Effector memory CD4-positive, alpha-beta T cell (primary cell): ENCODE data around the gene IGF2.
A peak's percentile ranks its signal among the peaks of the same experiment; 100 is the strongest.

Source experiments
- DNase-seq, 3 donors: peaks; one replicate each; pipeline ENCODE4 v3.0.0-alpha.2; 2020
- H3K27ac ChIP-seq: 2 replicates; pipeline ENCODE4 v1.7.0; 2013; ENCODE audit warnings: mild to moderate bottlenecking, low read length, moderate library complexity; ENCODE audit not compliant: insufficient read depth, poor library complexity, severe bottlenecking
- H3K27me3 ChIP-seq: replicated peaks from 2 replicates; pipeline ENCODE4 v1.7.0; 2013; ENCODE audit warnings: mild to moderate bottlenecking, low read length; ENCODE audit not compliant: insufficient read depth, control insufficient read depth, poor library complexity, severe bottlenecking
- H3K36me3 ChIP-seq: 2 replicates; pipeline ENCODE4 v1.7.0; 2013; ENCODE audit warnings: mild to moderate bottlenecking, low read length, moderate library complexity; ENCODE audit not compliant: control insufficient read depth, insufficient read depth
- H3K4me1 ChIP-seq: 2 replicates; pipeline ENCODE4 v1.7.0; 2013; ENCODE audit warnings: low read length, mild to moderate bottlenecking; ENCODE audit not compliant: control insufficient read depth, insufficient read depth, poor library complexity, severe bottlenecking
- H3K4me3 ChIP-seq: 2 replicates; pipeline ENCODE4 v1.7.0; 2013; ENCODE audit warnings: low read length, low read depth, mild to moderate bottlenecking; ENCODE audit not compliant: insufficient read depth, poor library complexity, severe bottlenecking
- H3K9me3 ChIP-seq: 2 replicates; pipeline ENCODE4 v1.7.0; 2013; ENCODE audit warnings: mild to moderate bottlenecking, low read length, moderate library complexity; ENCODE audit not compliant: control insufficient read depth
- total RNA-seq, 3 donors: gene quantifications; one replicate each; lab custom pipeline; 2026; lab: John Stamatoyannopoulos, UW

IGF2 gene, protein sequence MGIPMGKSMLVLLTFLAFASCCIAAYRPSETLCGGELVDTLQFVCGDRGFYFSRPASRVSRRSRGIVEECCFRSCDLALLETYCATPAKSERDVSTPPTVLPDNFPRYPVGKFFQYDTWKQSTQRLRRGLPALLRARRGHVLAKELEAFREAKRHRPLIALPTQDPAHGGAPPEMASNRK
- 0 reads per million in 3 donors for total RNA-seq

DNA sequence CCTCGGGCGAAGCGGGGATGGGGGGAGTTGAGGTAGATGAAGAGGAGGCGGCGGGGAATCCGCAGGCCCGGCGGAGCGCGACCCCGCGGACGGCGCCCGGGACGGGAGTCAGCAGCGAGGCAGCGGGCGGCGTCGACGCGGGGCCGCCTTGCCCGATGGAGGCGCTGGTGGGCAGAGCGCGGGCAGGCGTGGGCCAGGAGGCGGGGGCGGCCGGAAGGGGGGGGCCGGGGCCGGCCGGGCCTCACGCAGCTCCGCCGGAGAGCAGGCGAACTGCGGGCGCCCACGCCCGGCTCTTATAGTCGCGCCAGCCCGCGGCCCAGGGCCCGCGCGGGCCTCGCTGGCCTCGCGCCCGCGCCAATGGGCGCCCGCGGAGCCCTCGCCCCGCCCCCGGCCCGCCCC lies at the start of gene IGF2:
TSS of gene IGF2 (minus strand) at position 267 of the 399 bp plus-strand sequence. CDS start 3,866 bp downstream, outside the sequence.
- H3K9me3 ChIP-seq, result no peaks in the 10 kb centered on the region
- peaks cover 28% of the 10 kb centered on the region for H3K4me1 ChIP-seq
- peak within 1 kb of the TSS; percentile 49 for H3K4me3 ChIP-seq
- H3K27ac ChIP-seq, result no peak within 1 kb of the TSS
- peaks cover 68% of the 10 kb centered on the region for H3K27me3 ChIP-seq
- DNase-seq, result no peak
- H3K36me3 ChIP-seq, result no peaks in the 10 kb centered on the region

- no peak for DNase-seq
- no peak overlapping the region for H3K4me3 ChIP-seq
- H3K9me3 ChIP-seq, result no peaks in the 10 kb centered on the region
- H3K4me1 ChIP-seq, result peaks cover 2% of the 10 kb centered on the region
- no peaks in the 10 kb centered on the region for H3K36me3 ChIP-seq
- H3K27me3 ChIP-seq, result no peaks in the 10 kb centered on the region
- H3K27ac ChIP-seq, result no peak overlapping the region
Observed at GRCh38 chr11:2188745-2189144, 49.6 kb upstream of the IGF2 start.

DNA sequence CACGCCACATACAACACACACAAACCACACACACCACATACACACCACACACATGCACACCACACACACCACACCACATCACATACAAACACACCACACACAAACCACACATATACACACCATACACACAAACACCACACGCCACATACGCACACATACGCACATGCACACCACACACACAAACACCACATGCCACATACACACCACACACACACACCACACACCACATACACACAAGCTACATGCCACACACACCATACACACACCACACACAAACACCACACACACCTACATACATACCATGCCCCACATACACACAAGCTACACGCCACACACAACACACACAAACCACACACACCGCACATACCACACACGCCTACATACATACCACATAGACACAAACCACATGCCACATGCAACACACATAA lies 48.1 kb upstream of the IGF2 start:
- Histone ChIP-seq H3K36me3 (no peaks in the 10 kb centered on the region), H3K27ac (no peak overlapping the region), H3K4me1 (peaks cover 2% of the 10 kb centered on the region), H3K27me3 (no peaks in the 10 kb centered on the region), H3K4me3 (no peak overlapping the region), H3K9me3 (no peaks in the 10 kb centered on the region)
- no peak for DNase-seq

GRCh38 chr11:2186669-2187279 lies 47.6 kb upstream of the IGF2 start:
- H3K4me1 ChIP-seq, result peaks cover 2% of the 10 kb centered on the region
- no peaks in the 10 kb centered on the region for H3K9me3 ChIP-seq
- no peaks in the 10 kb centered on the region for H3K36me3 ChIP-seq
- DNase-seq, result peak in 1 of 3 donors; percentile 12
- no peak overlapping the region for H3K4me3 ChIP-seq
- no peak overlapping the region for H3K27ac ChIP-seq
- H3K27me3 ChIP-seq, result no peaks in the 10 kb centered on the region

- Histone ChIP-seq H3K4me1 (peaks cover 2% of the 10 kb centered on the region), H3K36me3 (no peaks in the 10 kb centered on the region), H3K27ac (no peak overlapping the region), H3K4me3 (no peak overlapping the region), H3K27me3 (no peaks in the 10 kb centered on the region), H3K9me3 (no peaks in the 10 kb centered on the region)
- no peak for DNase-seq
Observed at GRCh38 chr11:2185324-2186085, 46.3 kb upstream of the IGF2 start.

DNA sequence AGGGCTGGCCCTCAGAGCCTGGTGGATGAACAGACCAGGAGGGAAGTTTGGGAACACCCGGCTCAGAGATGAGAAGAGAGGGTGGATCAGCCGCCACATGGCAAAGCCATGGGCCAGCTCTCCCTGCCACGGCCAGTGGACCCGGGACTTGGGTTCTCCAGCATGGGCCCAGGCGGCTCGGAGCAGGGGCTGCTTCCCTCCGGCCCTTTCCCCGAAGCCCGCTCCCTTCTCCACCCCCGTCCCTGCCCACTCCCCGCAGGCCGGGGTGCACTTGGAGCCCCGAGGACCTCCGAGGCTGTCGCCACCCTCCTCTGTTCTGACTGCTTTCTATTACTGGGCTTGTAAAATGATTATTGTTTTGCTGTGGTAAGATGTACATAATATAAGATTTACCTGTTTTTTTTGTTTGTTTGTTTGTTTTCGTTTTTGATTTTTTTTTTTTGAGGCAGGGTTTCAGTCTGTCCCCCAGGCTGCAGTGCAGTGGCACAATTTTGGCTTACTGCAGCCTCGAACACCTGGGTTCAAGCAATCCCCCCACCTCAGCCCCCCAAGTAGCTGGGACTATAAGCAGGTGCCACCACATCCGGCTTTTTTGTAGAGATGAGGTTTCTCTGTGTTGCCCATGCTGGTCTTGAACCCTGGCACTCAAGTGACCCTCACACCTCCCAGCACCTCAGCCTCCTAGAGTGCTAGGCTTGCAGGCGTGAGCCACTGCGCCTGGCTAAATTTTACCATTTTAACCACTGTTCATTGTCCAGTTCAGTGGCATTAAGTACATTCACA lies 43.7 kb upstream of the IGF2 start:
- Histone ChIP-seq H3K36me3 (no peaks in the 10 kb centered on the region), H3K9me3 (no peaks in the 10 kb centered on the region), H3K27ac (no peak overlapping the region), H3K4me1 (peaks cover 2% of the 10 kb centered on the region), H3K4me3 (no peak overlapping the region), H3K27me3 (no peaks in the 10 kb centered on the region)
- DNase-seq, result no peak

- Histone ChIP-seq H3K27ac (no peak overlapping the region), H3K36me3 (no peaks in the 10 kb centered on the region), H3K9me3 (no peaks in the 10 kb centered on the region), H3K27me3 (no peaks in the 10 kb centered on the region), H3K4me1 (peaks cover 2% of the 10 kb centered on the region), H3K4me3 (no peak overlapping the region)
- no peak for DNase-seq
Observed at GRCh38 chr11:2182075-2182474, 42.9 kb upstream of the IGF2 start.

DNA sequence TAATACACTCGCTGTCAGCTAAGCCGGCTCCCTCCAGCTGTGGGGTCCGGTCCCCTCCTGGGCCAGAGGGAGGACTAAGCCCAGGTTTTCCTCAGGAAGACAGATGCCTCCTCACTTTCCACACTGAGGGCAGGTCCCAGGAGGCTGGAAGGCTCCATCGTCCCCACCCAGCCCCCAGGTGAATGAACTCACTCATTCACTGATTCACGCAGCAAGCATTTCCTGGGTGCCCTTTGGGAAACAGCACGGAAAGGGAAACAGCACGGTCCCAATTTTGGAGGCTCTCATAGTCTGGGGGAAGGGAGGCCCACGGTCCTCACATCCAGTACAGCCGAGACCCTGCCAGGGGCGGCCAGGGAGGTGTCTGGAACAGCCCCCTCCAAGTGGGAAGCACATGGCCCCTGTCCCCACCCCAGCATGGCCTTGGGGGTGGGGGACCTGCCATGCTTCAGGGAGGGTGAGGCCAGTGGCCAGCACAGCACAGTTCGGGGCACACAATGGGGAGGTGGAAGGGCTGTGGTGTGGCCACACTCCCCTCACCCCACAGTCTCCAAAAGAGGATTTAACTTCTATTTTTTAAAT lies 41.7 kb upstream of the IGF2 start:
- no peaks in the 10 kb centered on the region for H3K27me3 ChIP-seq
- no peaks in the 10 kb centered on the region for H3K4me1 ChIP-seq
- no peak overlapping the region for H3K27ac ChIP-seq
- DNase-seq, result no peak
- H3K9me3 ChIP-seq, result no peaks in the 10 kb centered on the region
- H3K36me3 ChIP-seq, result no peaks in the 10 kb centered on the region
- H3K4me3 ChIP-seq, result no peak overlapping the region

DNA sequence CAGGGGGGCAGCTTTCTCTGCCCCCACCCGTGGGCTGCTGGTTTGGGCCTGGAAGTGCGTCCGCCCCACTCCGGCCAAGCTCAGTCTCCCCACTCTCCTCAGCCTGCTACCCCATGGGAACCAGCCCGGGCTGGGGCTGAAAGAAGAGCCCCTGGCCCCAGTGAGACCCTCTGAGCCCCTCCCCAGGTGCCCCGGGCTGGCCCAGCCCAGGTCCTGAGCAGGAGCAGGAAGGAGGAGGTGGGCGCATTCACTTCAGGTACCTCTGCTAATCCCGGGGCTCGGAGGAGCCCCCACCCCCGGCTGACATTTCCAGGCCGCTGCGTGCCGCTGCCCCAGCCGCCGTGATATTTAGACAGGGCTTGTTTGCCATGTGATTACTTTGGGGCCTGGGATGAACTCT lies 41.2 kb upstream of the IGF2 start:
- Histone ChIP-seq H3K4me1 (no peaks in the 10 kb centered on the region), H3K27ac (no peak overlapping the region), H3K36me3 (no peaks in the 10 kb centered on the region), H3K9me3 (no peaks in the 10 kb centered on the region), H3K27me3 (no peaks in the 10 kb centered on the region), H3K4me3 (no peak overlapping the region)
- DNase-seq, result no peak
